GM19035 (cell line): ENCODE measurements around the gene HSDL2.
"Not testable (repeated sequence)": the region's sequence is repeated elsewhere in the genome, so short reads cannot be mapped to it uniquely, and the experiment has no call there.

Experiments used
- ATAC-seq: cut with Tn5 transposase; IDR thresholded peaks from one replicate; pipeline ENCODE4 v1.9.1; 2021; ENCODE audit not compliant: unreplicated experiment

HSDL2 gene

GRCh38 chr9:112365257-112365656 is 14.7 kb upstream of the HSDL2 start:
- not testable (repeated sequence) for ATAC-seq

DNA sequence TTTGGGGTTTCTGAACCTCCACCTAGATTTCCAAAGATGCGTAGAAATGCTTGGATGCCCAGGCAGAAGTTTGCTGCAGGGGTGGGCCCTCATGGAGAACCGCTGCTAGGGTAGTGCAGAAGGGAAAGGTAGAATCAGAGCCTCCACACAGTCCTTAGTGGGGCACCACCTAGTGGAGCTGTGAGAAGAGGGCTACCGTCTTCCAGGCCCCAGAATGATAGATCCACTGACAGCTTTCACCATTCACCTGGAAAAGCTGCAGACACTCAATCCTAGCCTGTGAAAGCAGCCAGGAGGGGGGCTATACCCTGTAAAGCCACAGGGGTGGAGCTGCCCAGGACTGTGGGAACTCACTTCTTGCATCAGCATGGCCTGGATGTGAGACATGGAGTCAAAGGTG is 13.3 kb upstream of the HSDL2 start:
- no peak for ATAC-seq

DNA sequence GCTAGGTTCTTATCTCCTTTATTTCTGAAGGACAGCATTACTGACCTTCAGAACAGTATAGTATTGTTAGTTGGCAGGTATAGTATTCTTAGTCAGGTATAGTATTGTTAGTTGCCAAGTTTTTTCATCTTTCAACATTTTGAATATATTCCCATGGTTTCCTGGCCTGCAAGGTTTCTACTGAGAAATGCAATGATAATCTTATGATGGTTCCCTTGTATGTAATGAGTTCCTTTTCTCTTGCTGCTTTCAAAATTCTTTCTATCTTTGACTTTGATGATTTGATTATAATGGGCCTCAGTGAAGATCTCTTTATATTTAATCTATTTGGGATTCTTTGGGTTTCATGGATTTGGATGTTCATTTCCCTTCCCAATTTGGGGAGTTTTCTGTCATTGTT is 12.4 kb upstream of the HSDL2 start:
- ATAC-seq: no peak

- ATAC-seq: no peak
Observed at GRCh38 chr9:112369817-112370216, 10.1 kb upstream of the HSDL2 start.

- ATAC-seq: no peak
Observed at GRCh38 chr9:112371060-112371459, 8.8 kb upstream of the HSDL2 start.

DNA sequence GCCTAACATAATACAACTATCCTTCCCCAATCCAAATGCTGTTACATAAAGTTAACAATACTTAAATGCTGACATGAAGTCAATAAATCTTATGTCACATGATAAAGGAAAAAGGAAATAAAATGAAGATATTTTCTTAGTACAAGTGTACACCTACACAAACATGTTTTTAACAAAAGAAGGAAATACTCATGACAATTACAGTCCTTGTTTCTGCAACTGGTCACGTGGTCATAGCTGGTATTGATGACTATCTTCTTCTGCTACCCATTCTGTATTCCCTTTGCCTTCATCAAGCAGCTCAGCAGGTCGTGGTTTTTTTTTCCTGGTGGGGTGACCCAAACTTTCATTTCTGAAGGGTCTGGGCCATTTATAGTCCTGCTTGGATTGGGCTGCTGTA is 6.2 kb upstream of the HSDL2 start:
- ATAC-seq: not testable (repeated sequence)

DNA sequence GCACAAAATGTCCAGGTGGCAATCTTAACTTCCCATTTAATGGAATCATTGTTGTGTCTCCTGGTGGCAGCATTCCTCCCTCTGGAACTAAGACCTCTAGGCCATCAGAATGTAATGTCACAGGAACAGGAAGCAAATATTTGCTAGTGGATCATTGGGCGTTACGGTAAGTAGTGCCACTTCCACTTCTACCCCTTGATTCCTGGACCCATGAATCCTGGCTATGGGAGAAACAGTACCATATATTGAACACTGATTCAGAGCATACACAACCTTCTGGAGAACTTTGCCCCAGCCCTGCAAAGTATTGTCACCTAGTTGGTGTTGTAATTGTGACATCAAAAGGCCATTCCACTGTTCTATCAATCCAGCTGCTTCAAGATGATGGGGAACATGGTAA is 5.7 kb upstream of the HSDL2 start:
- not testable (repeated sequence) for ATAC-seq

DNA sequence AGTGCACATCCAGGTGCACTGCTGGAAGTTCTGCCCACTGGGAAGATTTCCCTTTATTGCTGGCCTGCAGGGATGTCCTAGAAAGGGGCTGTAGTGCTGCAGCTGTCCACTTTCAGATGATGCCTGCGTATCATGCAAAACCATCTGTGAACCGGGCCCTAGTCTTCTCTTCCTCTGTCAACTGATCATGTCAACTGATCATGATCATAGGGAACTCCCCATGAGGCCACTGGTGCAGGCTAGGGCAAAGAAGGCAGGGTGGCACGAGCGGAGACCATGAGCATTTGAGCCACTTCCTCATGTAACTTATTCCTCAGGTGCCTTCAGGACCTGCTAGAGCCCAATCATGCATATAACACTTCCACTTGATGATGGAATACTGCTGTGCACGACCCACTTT is 4.5 kb upstream of the HSDL2 start:
- no peak for ATAC-seq

DNA sequence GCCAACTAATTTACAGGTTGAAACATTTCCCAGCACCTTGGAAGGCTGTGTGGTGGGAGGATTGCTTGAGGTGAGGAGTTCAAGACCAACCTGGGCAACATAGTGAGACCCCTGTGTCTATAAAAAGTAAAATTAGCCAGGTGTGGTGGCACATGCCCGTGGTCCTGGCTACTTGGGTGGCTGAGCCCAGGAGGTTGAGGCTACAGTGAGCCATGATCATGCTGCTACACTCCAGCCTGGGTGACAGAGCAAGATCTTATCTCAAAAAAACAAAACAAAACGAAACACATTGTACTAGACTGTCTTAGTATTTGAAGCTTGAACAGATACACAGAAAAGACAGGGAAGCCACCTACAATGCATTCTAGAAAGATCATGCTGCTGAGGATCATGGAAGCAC is 2.8 kb upstream of the HSDL2 start:
- no peak for ATAC-seq

- ATAC-seq: no peak
Observed at GRCh38 chr9:112377684-112378327, 2.1 kb upstream of the HSDL2 start.

GRCh38 chr9:112378328-112379176 is 1.4 kb upstream of the HSDL2 start:
- peak; percentile 2 for ATAC-seq

- ATAC-seq: peak; percentile 84
Observed at GRCh38 chr9:112379177-112380101, 469 bp upstream of the HSDL2 start.

- ATAC-seq: no peak
Observed at GRCh38 chr9:112380825-112381221, 915 bp downstream of the HSDL2 start.

DNA sequence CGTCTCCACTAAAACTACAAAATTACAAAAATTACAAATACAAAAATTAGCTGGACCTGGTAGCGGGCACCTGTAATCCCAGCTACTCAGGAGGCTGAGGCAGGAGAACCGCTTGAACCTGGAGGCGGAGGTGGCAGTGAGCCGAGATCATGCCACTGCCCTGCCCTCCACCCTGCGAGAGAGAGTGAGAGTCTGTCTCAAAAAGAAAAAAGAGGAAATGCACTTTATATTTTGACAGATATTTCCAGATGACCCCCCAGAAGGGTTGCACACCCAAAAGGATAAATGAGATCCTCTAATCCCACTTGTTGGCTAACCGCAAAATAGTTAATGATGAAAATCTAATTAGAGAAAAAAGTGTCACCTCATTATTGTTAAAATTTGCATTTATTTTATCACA is 2.2 kb downstream of the HSDL2 start:
- no peak for ATAC-seq

- no peak for ATAC-seq
Observed at GRCh38 chr9:112382501-112383364, 2.8 kb downstream of the HSDL2 start.

GRCh38 chr9:112384219-112384618 is 4.3 kb downstream of the HSDL2 start:
- ATAC-seq: no peak

- no peak for ATAC-seq
Observed at GRCh38 chr9:112384690-112385089, 4.8 kb downstream of the HSDL2 start.

GRCh38 chr9:112387115-112387514 is 7.2 kb downstream of the HSDL2 start:
- no peak for ATAC-seq

- ATAC-seq: not testable (repeated sequence)
Observed at GRCh38 chr9:112389897-112390296, 10.0 kb downstream of the HSDL2 start.

- not testable (repeated sequence) for ATAC-seq
Observed at GRCh38 chr9:112391936-112392560, 12.1 kb downstream of the HSDL2 start.
